WTC11 (cell line): ENCODE results near the gene CBLB.

Experiments used
- CTCF ChIP-seq: fragments of 200-600 bp; IDR thresholded peaks from 2 replicates; pipeline ENCODE4 v1.8.0; 2022; ENCODE audit warnings: antibody characterized with exemption
- GABPB1 ChIP-seq: sonication (generic); formaldehyde crosslinking; IDR thresholded peaks from 2 replicates; pipeline ENCODE4 v1.8.1; 2023; ENCODE audit warnings: mild to moderate bottlenecking, missing genetic modification reagents
- JUN ChIP-seq: sonication (generic); formaldehyde crosslinking; IDR thresholded peaks from 2 replicates; pipeline ENCODE4 v1.8.0; 2023; ENCODE audit warnings: mild to moderate bottlenecking, missing genetic modification reagents
- TEAD4 ChIP-seq: sonication (generic); formaldehyde crosslinking; IDR thresholded peaks from 2 replicates; pipeline ENCODE4 v1.8.0; 2022; ENCODE audit warnings: mild to moderate bottlenecking, missing genetic modification reagents
- USF1 ChIP-seq: sonication (generic); formaldehyde crosslinking; IDR thresholded peaks from 2 replicates; pipeline ENCODE4 v1.8.0; 2022; ENCODE audit warnings: mild to moderate bottlenecking, missing genetic modification reagents

DNA sequence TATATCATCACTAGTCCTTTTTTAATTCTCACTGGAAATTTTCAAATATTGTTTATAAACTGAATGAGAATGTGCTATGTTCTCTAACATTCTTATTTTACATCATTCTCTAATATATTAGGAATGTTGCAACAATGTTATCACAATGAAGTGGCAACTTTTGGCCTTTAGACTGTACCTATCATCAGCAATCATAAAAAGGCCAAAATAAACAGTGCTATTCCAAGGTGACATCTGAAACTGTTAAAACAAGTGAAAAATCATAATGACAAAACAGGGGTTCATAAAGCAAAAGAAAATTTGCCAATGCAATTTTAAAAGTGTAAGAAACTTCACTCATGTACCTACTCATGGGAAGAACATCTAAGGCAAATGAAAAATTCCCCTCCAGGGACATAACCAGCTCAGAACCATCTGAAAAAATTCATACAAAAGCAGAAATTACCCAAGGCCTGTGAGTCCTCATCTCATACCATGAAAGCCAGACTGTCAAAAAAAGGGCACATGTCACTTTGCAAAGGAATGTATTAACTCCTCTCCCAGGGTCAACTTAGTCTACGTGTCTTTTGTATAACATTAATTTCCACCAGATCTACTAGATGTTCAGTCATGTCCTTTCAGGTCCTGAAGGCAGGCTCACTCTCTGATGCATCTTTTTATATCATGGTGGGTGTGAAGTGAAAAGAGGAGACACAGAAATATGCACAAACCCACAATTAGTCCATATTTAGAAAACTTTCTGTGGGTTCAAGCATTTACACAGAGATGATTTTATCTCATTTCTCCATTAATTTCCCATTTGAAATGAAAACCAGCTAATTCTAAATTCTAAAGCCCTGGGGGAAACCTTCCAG, 211.9 kb downstream of the CBLB start:
- TF ChIP-seq USF1 (CRISPR knock-in tag): no peak
- TF ChIP-seq CTCF: no peak
- TF ChIP-seq JUN (CRISPR knock-in tag): no peak
- TF ChIP-seq TEAD4 (CRISPR knock-in tag): no peak
- TF ChIP-seq GABPB1: no peak
